ENCODE data around the gene ARHGEF7. TPM values are rescaled to one million over a fixed set of nuclear protein-coding genes. Genes with fewer than 3 reads are reported as not detected.

The ARHGEF7 gene
- total RNA-seq, 2 donors from 2014 or later: 49.5 to 53.5 TPM

- no peak overlapping the region for H3K9ac ChIP-seq (ENCODE audit: extremely low read depth, low read length, poor library complexity, severe bottlenecking)
- Mint-ChIP-seq H3K27me3 (ENCODE audit: insufficient read depth) (no peaks in the 10 kb centered on the region), H3K4me3 (no peak overlapping the region), H3K4me1 (no peaks in the 10 kb centered on the region), H3K36me3 (ENCODE audit: low read depth) (peaks cover 11% of the 10 kb centered on the region), H3K9me3 (no peaks in the 10 kb centered on the region), H3K27ac (peak overlapping the region; percentile 56)
- H3K27me3 ChIP-seq (ENCODE audit: control insufficient read depth, insufficient read depth, low read length, poor library complexity, severe bottlenecking): no peaks in the 10 kb centered on the region
- no peaks in the 10 kb centered on the region for H3K4me1 ChIP-seq (ENCODE audit: control insufficient read depth, insufficient read depth, low read length)
- H3K36me3 ChIP-seq (ENCODE audit: control insufficient read depth, insufficient read depth, low read length): peaks cover 17% of the 10 kb centered on the region
- H3K9me3 ChIP-seq (ENCODE audit: control insufficient read depth, low read length): no peaks in the 10 kb centered on the region
- DNase-seq: no peak
- H3K4me3 ChIP-seq (ENCODE audit: low read length): no peak overlapping the region
- WGBS, 2 experiments (ENCODE audit: insufficient coverage in 1 of 2, insufficient read length in 1 of 2): 94 to 100% methylated on average over 4 to 6 of the region's 6 CpGs
- no peak overlapping the region for H3K27ac ChIP-seq (ENCODE audit: low read depth, low read length)
- TF ChIP-seq CTCF (conservative IDR thresholded peaks at IDR 0.05): no peak
Measured at GRCh38 chr13:111177921-111178320, 62.8 kb downstream of the ARHGEF7 start.

- Histone ChIP-seq H3K27ac (ENCODE audit: low read depth, low read length) (no peak overlapping the region), H3K4me1 (ENCODE audit: control insufficient read depth, insufficient read depth, low read length) (no peaks in the 10 kb centered on the region), H3K4me3 (ENCODE audit: low read length) (no peak overlapping the region), H3K9me3 (ENCODE audit: control insufficient read depth, low read length) (no peaks in the 10 kb centered on the region), H3K36me3 (ENCODE audit: control insufficient read depth, insufficient read depth, low read length) (peaks cover 17% of the 10 kb centered on the region), H3K9ac (ENCODE audit: extremely low read depth, low read length, poor library complexity, severe bottlenecking) (no peak overlapping the region), H3K27me3 (ENCODE audit: control insufficient read depth, insufficient read depth, low read length, poor library complexity, severe bottlenecking) (no peaks in the 10 kb centered on the region)
- no peaks in the 10 kb centered on the region for H3K9me3 Mint-ChIP-seq
- H3K36me3 Mint-ChIP-seq (ENCODE audit: low read depth): peaks cover 11% of the 10 kb centered on the region
- 96 to 100% methylated on average over 4 of the region's 4 CpGs for WGBS, 2 experiments (ENCODE audit: insufficient coverage in 1 of 2, insufficient read length in 1 of 2)
- no peaks in the 10 kb centered on the region for H3K4me1 Mint-ChIP-seq
- no peak for DNase-seq
- H3K27ac Mint-ChIP-seq: no peak overlapping the region
- no peaks in the 10 kb centered on the region for H3K27me3 Mint-ChIP-seq (ENCODE audit: insufficient read depth)
- TF ChIP-seq CTCF (conservative IDR thresholded peaks at IDR 0.05): no peak
- H3K4me3 Mint-ChIP-seq: no peak overlapping the region
Measured at GRCh38 chr13:111178402-111178801, 63.3 kb downstream of the ARHGEF7 start.

- Histone ChIP-seq H3K27ac (ENCODE audit: low read depth, low read length) (no peak overlapping the region), H3K4me1 (ENCODE audit: control insufficient read depth, insufficient read depth, low read length) (no peaks in the 10 kb centered on the region), H3K36me3 (ENCODE audit: control insufficient read depth, insufficient read depth, low read length) (peaks cover 11% of the 10 kb centered on the region), H3K9ac (ENCODE audit: extremely low read depth, low read length, poor library complexity, severe bottlenecking) (no peak overlapping the region), H3K4me3 (ENCODE audit: low read length) (no peak overlapping the region), H3K27me3 (ENCODE audit: control insufficient read depth, insufficient read depth, low read length, poor library complexity, severe bottlenecking) (no peaks in the 10 kb centered on the region), H3K9me3 (ENCODE audit: control insufficient read depth, low read length) (no peaks in the 10 kb centered on the region)
- Mint-ChIP-seq H3K27me3 (ENCODE audit: insufficient read depth) (no peaks in the 10 kb centered on the region), H3K27ac (no peak overlapping the region), H3K4me3 (no peak overlapping the region), H3K9me3 (no peaks in the 10 kb centered on the region), H3K36me3 (ENCODE audit: low read depth) (peaks cover 11% of the 10 kb centered on the region), H3K4me1 (peaks cover 7% of the 10 kb centered on the region)
- no peak for TF ChIP-seq CTCF (conservative IDR thresholded peaks at IDR 0.05)
- WGBS, 2 experiments (ENCODE audit: insufficient coverage in 1 of 2, insufficient read length in 1 of 2): 91 to 98% methylated on average over 5 to 6 of the region's 6 CpGs
- no peak for DNase-seq
Measured at GRCh38 chr13:111179908-111180760, 65.0 kb downstream of the ARHGEF7 start.
